Activated naive CD4-positive, alpha-beta T cell treated with anti-CD3 and anti-CD28 coated beads, Interleukin-2, amount 10 ng/mL, durations not matched to agents 7 days and 5 days (primary cell): Measurements from ENCODE around the gene FARP2.

ENCODE experiments used
- CTCF ChIA-PET: fragments of 350-600 bp; sonication (Branson Sonifier 250); formaldehyde crosslinking; loops from one replicate; lab custom pipeline; 2021; ENCODE audit warnings: antibody characterized with exemption; lab: Charles Lee
- DNase-seq: peaks from one replicate; pipeline ENCODE4 v3.0.0-alpha.2; 2020
- H3K27ac Mint-ChIP-seq: one replicate; pipeline ENCODE4 v1.8.0; 2021; ENCODE audit warnings: mild to moderate bottlenecking, moderate library complexity, mixed read lengths
- H3K27me3 Mint-ChIP-seq: one replicate; pipeline ENCODE4 v1.8.0; 2021; ENCODE audit warnings: mild to moderate bottlenecking, mixed read lengths
- H3K36me3 Mint-ChIP-seq: one replicate; pipeline ENCODE4 v1.8.0; 2021; ENCODE audit warnings: mixed read lengths
- H3K4me1 Mint-ChIP-seq: one replicate; pipeline ENCODE4 v1.8.0; 2021; ENCODE audit warnings: mixed read lengths
- H3K4me3 Mint-ChIP-seq: one replicate; pipeline ENCODE4 v1.8.0; 2021; ENCODE audit warnings: mild to moderate bottlenecking, moderate library complexity, mixed read lengths
- H3K9me3 Mint-ChIP-seq: one replicate; pipeline ENCODE4 v1.8.0; 2021; ENCODE audit warnings: mixed read lengths

Gene FARP2

GRCh38 chr2:241340631-241341163 lies 15.4 kb upstream of the FARP2 start:
- Mint-ChIP-seq H3K4me1 (peaks cover 43% of the 10 kb centered on the region), H3K36me3 (peaks cover 67% of the 10 kb centered on the region), H3K4me3 (peak overlapping the region; percentile 25), H3K27ac (peak overlapping the region; percentile 68), H3K9me3 (no peaks in the 10 kb centered on the region), H3K27me3 (no peaks in the 10 kb centered on the region)
- DNase-seq = peak; percentile 57
- CTCF ChIA-PET = no interaction called here

- Mint-ChIP-seq H3K4me3 (no peak overlapping the region), H3K4me1 (peaks cover 22% of the 10 kb centered on the region), H3K27me3 (no peaks in the 10 kb centered on the region), H3K27ac (no peak overlapping the region), H3K9me3 (no peaks in the 10 kb centered on the region), H3K36me3 (peaks cover 56% of the 10 kb centered on the region)
- CTCF ChIA-PET = interaction anchor here (0.9 kb wide), 1 partner anchor 13 kb away, joined by 3 read pairs; no protein-coding TSS in a partner anchor
- no peak for DNase-seq
These were observed 11.0 kb upstream of the FARP2 start for GRCh38 chr2:241344925-241345651.

GRCh38 chr2:241349941-241350340 lies 6.1 kb upstream of the FARP2 start:
- Mint-ChIP-seq H3K9me3 (no peaks in the 10 kb centered on the region), H3K27ac (no peak overlapping the region), H3K4me1 (no peaks in the 10 kb centered on the region), H3K27me3 (no peaks in the 10 kb centered on the region), H3K4me3 (no peak overlapping the region), H3K36me3 (peaks cover 59% of the 10 kb centered on the region)
- DNase-seq = no peak
- CTCF ChIA-PET = no interaction called here

DNA sequence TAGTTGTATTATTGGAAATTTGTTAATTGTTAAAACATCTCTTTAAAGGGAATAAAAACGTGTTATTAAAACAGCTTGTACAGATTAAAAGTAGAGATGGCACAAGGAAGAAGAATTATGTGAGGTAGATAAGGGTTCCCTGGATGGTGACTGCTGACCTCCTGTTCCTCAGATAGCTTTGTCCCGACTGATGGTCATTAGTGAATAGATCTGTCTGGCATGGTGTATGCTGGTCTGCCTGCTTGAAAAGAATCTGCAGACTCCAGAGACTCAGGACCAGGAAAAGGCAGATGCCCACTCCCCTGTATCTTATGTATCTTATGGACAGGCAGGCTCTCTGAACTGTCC lies 5.6 kb upstream of the FARP2 start:
- CTCF ChIA-PET = no interaction called here
- H3K27me3 Mint-ChIP-seq = no peaks in the 10 kb centered on the region

DNA sequence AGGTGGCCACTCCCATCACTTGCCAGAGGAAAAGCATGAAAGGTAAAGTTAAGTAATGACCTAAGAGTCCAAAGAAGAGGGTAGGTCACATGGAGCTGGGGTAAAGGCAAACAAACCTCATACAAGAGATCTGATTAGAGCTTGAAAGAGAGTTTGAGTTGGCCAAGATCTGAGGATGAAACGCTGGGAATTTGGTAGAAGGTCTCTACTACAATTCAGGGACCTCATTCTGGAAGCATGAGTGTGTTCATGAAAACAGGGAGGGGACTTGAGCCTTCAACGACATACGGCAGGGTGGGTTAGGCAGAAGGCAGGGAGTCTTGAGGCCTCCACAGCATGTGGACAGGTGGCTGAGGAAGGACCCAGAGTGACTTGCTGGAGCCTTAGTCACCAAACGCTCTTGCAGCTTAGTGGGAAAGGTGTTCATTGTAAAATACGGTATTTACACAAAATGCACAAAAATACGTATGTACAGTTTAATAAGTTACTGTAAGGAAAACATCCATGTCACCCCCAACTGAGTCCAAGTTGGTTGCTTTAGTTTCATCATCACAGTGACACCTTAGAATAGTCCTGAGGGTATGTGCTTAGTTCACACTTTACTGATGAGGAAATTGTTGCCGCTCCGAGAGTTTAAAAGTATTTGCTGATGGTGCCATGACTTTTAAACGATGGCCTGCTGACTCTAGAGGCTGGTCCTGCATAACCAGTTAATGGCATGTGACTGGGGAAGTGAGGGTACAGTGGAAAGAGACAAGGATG lies 5.0 kb upstream of the FARP2 start:
- Mint-ChIP-seq H3K4me1 (no peaks in the 10 kb centered on the region), H3K4me3 (no peak overlapping the region), H3K27me3 (no peaks in the 10 kb centered on the region), H3K27ac (peak overlapping the region; percentile 14), H3K9me3 (no peaks in the 10 kb centered on the region), H3K36me3 (peaks cover 55% of the 10 kb centered on the region)
- DNase-seq = no peak
- CTCF ChIA-PET = no interaction called here

More for the DNA sequence above, 5.6 kb upstream of the FARP2 start:
- no peaks in the 10 kb centered on the region for H3K9me3 Mint-ChIP-seq
- no peak for DNase-seq
- H3K27ac Mint-ChIP-seq = no peak overlapping the region
- no peak overlapping the region for H3K4me3 Mint-ChIP-seq
- H3K36me3 Mint-ChIP-seq = peaks cover 59% of the 10 kb centered on the region
- H3K4me1 Mint-ChIP-seq = no peaks in the 10 kb centered on the region

GRCh38 chr2:241351640-241352031 lies 4.4 kb upstream of the FARP2 start:
- H3K4me3 Mint-ChIP-seq = no peak overlapping the region

GRCh38 chr2:241352227-241352626 lies 3.9 kb upstream of the FARP2 start:
- peaks cover 53% of the 10 kb centered on the region for H3K36me3 Mint-ChIP-seq
- CTCF ChIA-PET = no interaction called here
- H3K4me1 Mint-ChIP-seq = peaks cover 7% of the 10 kb centered on the region
- peak overlapping the region; percentile 21 for H3K27ac Mint-ChIP-seq
- H3K4me3 Mint-ChIP-seq = no peak overlapping the region
- DNase-seq = no peak
- H3K27me3 Mint-ChIP-seq = no peaks in the 10 kb centered on the region
- no peaks in the 10 kb centered on the region for H3K9me3 Mint-ChIP-seq

More at GRCh38 chr2:241351640-241352031, 4.4 kb upstream of the FARP2 start:
- H3K27me3 Mint-ChIP-seq = no peaks in the 10 kb centered on the region
- H3K9me3 Mint-ChIP-seq = no peaks in the 10 kb centered on the region
- H3K27ac Mint-ChIP-seq = peak overlapping the region; percentile 14
- DNase-seq = no peak
- H3K4me1 Mint-ChIP-seq = peaks cover under 1% of the 10 kb centered on the region
- CTCF ChIA-PET = no interaction called here
- H3K36me3 Mint-ChIP-seq = peaks cover 53% of the 10 kb centered on the region

DNA sequence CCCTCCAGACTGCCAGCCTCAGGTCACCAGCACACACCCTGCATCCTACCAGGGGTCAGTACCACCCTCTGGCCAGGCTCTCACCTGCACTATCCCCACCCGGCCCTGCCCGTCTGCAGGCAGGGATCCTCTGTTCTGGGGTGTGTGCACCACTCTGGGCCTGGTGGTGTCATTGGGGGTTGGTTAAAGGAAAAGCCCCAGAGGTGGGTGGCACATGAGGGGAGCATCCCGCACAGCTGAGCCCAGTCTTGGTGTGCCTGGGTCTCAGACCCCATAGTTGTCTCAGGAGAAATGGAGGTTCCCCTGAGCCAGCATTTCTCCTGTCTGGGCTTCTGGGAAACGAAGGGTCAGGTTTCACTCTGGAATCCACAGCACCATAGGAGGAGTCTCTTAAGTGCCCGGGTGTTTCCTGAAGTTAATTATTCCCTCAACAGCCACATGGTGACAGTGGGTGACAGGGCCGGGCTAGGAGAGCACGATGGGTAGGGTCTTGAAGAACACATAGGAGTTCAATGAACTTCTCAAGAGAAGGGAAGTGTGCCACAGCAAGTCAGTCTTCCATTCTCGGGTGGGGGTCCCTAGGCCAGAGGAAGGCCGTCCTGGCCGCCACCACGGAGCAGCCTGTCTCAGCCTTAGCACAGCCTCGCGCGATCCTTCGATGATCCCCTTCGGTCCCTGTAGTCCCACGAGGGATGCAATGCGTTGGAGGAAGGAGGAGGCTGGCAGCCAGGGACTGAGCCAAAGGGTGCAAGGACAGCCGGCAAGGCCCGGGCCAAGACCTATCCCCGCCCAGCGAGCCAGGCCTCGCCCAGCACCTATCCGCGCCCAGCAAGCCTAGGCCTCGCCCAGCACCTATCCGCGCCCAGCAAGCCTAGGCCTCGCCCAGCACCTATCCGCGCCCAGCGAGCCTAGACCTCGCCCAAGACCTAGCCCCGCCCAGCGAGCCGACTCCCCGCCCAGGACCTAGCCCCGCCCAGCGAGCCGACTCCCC lies 1.1 kb upstream of the FARP2 start:
- Mint-ChIP-seq H3K27ac (peak overlapping the region; percentile 83), H3K4me1 (peaks cover 17% of the 10 kb centered on the region), H3K9me3 (no peaks in the 10 kb centered on the region), H3K27me3 (no peaks in the 10 kb centered on the region), H3K36me3 (peaks cover 43% of the 10 kb centered on the region), H3K4me3 (peak overlapping the region; percentile 7)
- CTCF ChIA-PET = no interaction called here
- DNase-seq = peak; percentile 66

DNA sequence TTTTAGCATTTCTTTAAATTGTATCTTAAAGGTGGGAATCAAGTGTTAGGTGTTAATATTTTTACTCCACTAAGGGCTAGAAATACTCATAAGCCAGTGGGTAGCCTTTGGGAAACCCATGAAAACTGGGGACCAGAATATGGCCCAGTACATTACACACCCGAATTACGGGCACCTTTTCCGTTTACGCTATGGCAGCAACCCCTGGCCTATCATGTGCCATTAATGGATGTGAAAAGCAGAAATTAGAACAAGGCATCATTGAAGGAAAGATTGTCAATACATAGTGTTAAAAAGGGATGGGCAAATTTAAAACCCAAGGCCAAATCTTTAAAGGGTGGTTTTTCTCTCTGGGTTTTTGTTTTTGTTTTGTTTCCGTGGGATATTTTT lies 781 bp downstream of the FARP2 start:
- H3K27ac Mint-ChIP-seq = peak overlapping the region; percentile 85
- CTCF ChIA-PET = no interaction called here
- no peaks in the 10 kb centered on the region for H3K27me3 Mint-ChIP-seq
- DNase-seq = no peak
- H3K9me3 Mint-ChIP-seq = no peaks in the 10 kb centered on the region
- peak overlapping the region; percentile 78 for H3K4me3 Mint-ChIP-seq
- H3K4me1 Mint-ChIP-seq = peaks cover 17% of the 10 kb centered on the region
- H3K36me3 Mint-ChIP-seq = peaks cover 25% of the 10 kb centered on the region

- Mint-ChIP-seq H3K27me3 (no peaks in the 10 kb centered on the region), H3K27ac (no peak overlapping the region), H3K4me1 (peaks cover 17% of the 10 kb centered on the region), H3K9me3 (no peaks in the 10 kb centered on the region), H3K36me3 (peaks cover 21% of the 10 kb centered on the region), H3K4me3 (peak overlapping the region; percentile 78)
- CTCF ChIA-PET = no interaction called here
- no peak for DNase-seq
These were observed 1.4 kb downstream of the FARP2 start for GRCh38 chr2:241357531-241357930.

- H3K4me1 Mint-ChIP-seq = peaks cover 17% of the 10 kb centered on the region
- DNase-seq = no peak
- H3K27ac Mint-ChIP-seq = peak overlapping the region; percentile 34
- H3K4me3 Mint-ChIP-seq = no peak overlapping the region
- no peaks in the 10 kb centered on the region for H3K9me3 Mint-ChIP-seq
- no peaks in the 10 kb centered on the region for H3K27me3 Mint-ChIP-seq
- CTCF ChIA-PET = interaction anchor here (0.6 to 0.9 kb wide), 3 partner anchors 13 to 79 kb away, joined by 3 read pairs; no protein-coding TSS in a partner anchor
- H3K36me3 Mint-ChIP-seq = peaks cover 14% of the 10 kb centered on the region
These were observed 2.4 kb downstream of the FARP2 start for GRCh38 chr2:241358470-241358869.

DNA sequence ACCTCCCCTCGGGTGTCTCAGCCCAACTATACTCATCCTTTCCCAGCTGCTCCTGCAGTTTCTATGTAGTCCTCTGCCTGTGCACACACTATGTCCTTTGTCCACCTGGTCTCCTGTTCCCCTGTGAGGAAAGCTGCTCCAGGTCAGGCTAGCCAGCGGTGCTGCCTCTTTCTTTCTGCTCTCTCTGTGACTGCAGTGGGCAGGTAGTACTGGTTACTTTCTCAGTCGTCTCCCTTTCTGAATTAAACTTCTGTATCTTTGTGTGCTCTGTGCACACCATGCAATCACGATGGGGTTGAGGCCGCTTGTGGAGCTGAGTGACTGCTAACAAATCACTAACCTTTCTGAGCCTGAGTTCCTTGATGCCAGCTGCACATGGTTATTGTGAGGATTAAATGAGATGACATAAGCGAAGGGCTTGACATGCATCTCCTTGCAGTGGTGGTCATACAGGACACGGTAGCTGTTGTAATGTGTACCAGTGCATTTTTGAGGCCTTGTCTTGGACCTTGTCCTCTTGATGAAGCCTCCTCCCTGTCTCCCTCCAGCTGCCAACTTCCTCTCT lies 3.5 kb downstream of the FARP2 start:
- no peak overlapping the region for H3K4me3 Mint-ChIP-seq
- no peaks in the 10 kb centered on the region for H3K27me3 Mint-ChIP-seq
- H3K9me3 Mint-ChIP-seq = no peaks in the 10 kb centered on the region
- CTCF ChIA-PET = interaction anchor here (0.6 to 1.1 kb wide), 2 partner anchors 259 to 519 kb away, joined by 3 read pairs; no protein-coding TSS in a partner anchor
- H3K36me3 Mint-ChIP-seq = peaks cover 4% of the 10 kb centered on the region
- no peak overlapping the region for H3K27ac Mint-ChIP-seq
- DNase-seq = no peak
- peaks cover 17% of the 10 kb centered on the region for H3K4me1 Mint-ChIP-seq

- DNase-seq = no peak
- Mint-ChIP-seq H3K36me3 (no peaks in the 10 kb centered on the region), H3K4me1 (peaks cover 1% of the 10 kb centered on the region), H3K27ac (no peak overlapping the region), H3K9me3 (no peaks in the 10 kb centered on the region), H3K4me3 (no peak overlapping the region), H3K27me3 (no peaks in the 10 kb centered on the region)
- CTCF ChIA-PET = no interaction called here
These were observed 7.3 kb downstream of the FARP2 start for GRCh38 chr2:241363426-241363825.
